RWPE1 (cell line): ENCODE data around the gene NUDT5.
"Not testable (repeated sequence)": the region's sequence is repeated elsewhere in the genome, so short reads cannot be mapped to it uniquely, and the experiment has no call there.

Experiments used
- CTCF ChIA-PET: fragments of 350-600 bp; sonication (Branson Sonifier 250); formaldehyde crosslinking; extraction: SDS; loops from one replicate; lab custom pipeline; 2021; lab: Yijun Ruan, JAX
- POLR2A ChIA-PET: fragments of 400-600 bp; formaldehyde crosslinking; extraction: SDS; loops from one replicate; lab custom pipeline; 2020; ENCODE audit warnings: antibody characterized with exemption; ENCODE audit not compliant: low non-redundant PET; lab: Yijun Ruan, JAX
- DNase-seq: peaks from one replicate; pipeline ENCODE4 v3.0.0; 2012; ENCODE audit warnings: low spot score
- H3K27ac ChIP-seq: fragments of 450-650 bp; 2 replicates; pipeline ENCODE4 v1.5.1; 2017
- TF ChIP-seq, protein P1 (sequence below): fragments of 450-650 bp; conservative IDR thresholded peaks from 2 replicates; pipeline ENCODE4 v1.5.1; 2017; ENCODE audit warnings: low read depth, mild to moderate bottlenecking

Gene NUDT5

DNA sequence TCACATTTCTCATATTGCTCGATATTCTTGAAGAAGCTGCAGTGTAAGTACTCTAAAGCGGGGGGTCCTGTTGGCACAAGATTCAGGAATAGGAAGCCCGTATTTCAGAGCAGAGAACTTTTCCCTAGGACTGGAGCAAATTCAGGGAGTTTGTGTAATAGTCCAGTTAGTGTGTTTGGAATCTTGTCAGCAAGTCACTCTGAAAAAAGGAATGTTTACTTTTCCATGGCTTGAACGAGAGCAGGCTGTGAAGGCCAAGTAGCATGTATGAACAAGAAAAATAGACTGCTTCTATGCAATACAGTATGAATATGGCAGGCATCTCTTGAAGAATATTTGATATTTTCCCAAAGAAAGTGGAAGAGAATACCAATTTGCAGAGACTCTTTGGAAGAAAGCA is 40.1 kb upstream of the NUDT5 start:
- ChIA-PET CTCF (no interaction called here), POLR2A (no interaction called here)
- no peak overlapping the region for H3K27ac ChIP-seq
- DNase-seq = no peak
- TF ChIP-seq, protein P1, sequence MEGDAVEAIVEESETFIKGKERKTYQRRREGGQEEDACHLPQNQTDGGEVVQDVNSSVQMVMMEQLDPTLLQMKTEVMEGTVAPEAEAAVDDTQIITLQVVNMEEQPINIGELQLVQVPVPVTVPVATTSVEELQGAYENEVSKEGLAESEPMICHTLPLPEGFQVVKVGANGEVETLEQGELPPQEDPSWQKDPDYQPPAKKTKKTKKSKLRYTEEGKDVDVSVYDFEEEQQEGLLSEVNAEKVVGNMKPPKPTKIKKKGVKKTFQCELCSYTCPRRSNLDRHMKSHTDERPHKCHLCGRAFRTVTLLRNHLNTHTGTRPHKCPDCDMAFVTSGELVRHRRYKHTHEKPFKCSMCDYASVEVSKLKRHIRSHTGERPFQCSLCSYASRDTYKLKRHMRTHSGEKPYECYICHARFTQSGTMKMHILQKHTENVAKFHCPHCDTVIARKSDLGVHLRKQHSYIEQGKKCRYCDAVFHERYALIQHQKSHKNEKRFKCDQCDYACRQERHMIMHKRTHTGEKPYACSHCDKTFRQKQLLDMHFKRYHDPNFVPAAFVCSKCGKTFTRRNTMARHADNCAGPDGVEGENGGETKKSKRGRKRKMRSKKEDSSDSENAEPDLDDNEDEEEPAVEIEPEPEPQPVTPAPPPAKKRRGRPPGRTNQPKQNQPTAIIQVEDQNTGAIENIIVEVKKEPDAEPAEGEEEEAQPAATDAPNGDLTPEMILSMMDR = no peak

DNA sequence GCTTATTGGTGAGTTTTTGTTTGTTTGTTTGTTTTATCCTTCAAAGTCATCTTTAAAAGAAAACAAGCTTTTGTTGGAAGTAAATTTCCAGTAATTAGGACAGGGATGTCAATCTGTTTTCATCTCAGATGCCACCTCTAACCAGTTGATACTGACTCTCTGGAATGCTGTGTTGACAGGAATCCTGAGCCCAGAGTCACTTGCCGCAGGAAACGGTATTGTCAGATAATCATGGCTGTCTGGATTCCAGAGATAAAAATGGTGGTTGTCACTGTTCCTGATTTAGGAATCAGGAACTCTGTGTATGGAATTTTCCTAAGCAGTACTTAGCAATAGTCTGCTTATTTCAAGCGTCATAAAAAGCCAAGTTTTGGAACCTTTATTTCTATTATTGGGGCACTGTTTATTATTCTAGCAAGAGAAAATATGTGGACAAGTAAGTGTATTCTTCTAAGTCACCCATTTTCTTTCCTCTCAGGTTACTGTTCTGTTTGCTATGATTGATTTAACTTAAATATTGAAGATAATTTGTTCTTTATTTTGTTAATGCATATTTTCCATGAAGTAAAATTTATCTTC is 39.5 kb upstream of the NUDT5 start:
- DNase-seq = no peak

DNA sequence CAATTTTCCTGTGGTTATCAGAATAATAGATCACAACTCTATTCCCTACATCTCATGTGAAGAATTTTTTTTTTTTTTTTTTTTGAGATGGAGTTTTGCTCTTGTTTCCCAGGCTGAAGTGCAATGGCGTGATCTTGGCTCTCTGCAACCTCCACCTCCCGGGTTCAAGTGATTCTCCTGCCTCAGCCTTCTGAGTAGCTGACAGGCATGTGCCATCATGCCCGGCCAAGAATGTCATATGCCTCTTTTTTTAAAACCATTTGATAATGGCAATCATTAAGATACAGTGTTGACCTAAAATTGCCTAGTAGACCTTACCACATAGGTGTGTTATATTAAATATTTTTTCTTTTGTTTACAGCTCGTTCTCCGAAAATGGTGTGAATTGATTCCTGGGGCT is 39.0 kb upstream of the NUDT5 start:
- POLR2A ChIA-PET, CTCF ChIA-PET, H3K27ac ChIP-seq, DNase-seq: not testable (repeated sequence)

More for the DNA sequence above, 39.5 kb upstream of the NUDT5 start:
- TF ChIP-seq, protein P1 = no peak
- ChIA-PET POLR2A (no interaction called here), CTCF (no interaction called here)
- no peak overlapping the region for H3K27ac ChIP-seq

DNA sequence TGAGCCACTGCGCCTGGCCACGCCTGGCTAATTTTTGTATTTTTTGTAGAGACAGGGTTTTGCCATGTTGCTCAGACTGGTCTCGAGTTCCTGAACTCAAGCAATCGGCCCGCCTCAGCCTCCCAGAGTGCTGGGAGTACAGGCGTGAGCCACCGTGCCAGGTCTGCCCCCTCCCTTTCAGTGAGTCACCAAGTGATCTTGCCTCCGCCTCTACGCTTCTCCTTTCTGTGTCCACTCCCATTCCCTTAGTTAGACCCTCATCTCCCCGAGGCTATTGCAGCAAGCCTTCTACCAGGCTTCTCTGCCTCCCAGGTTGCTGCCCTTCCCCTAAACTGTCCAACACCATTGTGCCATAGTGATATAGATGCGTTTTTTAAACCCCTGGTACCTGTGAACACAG is 33.2 kb upstream of the NUDT5 start:
- H3K27ac ChIP-seq = peak overlapping the region; percentile 3; the same call in 1 of the 2 replicates
- POLR2A ChIA-PET = no interaction called here
- CTCF ChIA-PET = no interaction called here
- no peak for DNase-seq
- TF ChIP-seq, protein P1 = no peak

DNA sequence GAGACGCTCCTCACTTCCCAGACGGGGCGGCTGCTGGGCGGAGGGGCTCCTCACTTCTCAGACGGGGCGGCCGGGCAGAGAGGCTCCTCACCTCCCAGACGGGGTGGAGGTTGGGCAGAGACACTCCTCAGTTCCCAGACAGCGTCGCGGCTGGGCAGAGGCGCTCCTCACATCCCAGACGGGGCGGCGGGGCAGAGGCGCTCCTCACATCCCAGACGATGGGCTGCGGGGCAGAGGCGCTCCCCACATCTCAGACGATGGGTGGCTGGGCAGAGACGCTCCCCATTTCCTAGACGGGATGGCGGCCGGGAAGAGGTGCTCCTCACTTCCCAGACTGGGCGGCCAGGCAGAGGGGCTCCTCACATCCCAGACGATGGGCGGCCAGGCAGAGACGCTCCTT is 30.7 kb upstream of the NUDT5 start:
- H3K27ac ChIP-seq, CTCF ChIA-PET, DNase-seq, POLR2A ChIA-PET: not testable (repeated sequence)

DNA sequence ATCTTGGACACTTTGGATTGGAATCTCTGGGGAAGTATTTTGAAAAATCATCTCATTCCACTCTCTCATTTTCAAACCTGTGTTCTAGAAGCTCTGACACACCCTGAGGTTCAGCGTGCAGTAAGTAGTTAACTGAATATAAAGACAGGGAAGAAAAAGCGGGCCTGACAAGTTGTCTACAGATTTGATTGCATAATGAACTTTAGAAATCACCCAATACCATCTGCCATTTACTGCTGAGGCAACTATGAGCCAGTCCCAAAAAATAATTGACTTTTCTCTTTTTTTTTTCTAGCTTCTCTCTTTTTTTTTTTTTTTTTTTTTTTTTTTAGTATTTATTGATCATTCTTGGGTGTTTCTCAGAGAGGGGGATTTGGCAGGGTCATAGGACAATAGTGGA is 29.8 kb upstream of the NUDT5 start:
- no peak overlapping the region for H3K27ac ChIP-seq
- DNase-seq = no peak
- TF ChIP-seq, protein P1 = no peak
- ChIA-PET CTCF (no interaction called here), POLR2A (no interaction called here)

DNA sequence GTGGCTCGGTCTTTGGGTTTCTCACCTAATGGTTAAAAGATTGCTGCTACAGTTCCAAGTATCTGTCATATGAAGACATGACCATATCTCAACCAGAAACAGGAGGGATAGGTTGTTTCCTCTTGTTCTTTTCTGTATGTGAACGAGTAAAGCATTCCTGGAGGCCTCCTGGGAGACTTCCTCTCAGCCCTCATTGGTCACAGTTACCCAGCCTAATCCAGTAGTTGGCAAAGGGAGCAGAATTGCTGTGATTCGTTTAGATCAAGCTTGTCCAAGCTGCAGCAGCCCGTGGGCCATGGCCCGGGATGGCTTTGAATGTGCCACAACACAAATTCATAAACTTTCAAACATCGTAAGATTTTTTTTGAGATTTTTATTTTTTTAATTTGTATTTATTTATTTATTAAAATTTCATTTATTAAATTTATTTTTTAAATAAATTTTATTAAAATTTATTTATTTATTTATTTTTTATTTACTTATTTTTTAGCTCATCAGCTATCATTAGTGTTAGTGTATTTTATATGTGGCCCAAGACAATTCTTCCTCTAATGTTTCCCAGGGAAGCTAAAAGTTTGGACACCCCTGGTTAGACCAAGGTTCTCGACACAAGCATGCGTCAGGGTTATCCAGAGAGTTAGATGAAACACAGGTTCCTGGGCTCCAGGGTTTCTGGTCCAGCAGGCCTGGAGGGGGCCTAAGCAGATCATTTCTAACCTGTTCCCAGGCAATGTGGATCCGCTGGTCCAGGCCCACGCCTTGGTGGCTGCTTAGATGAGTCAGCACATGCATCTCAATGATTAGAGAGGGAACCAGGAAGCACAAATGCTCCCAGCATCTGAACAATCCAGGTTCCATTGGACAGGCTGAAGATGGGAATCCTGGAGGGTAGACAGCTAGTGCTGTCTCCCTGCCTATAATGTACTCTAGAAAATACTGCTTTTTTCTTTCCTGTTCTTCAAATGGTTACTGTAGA is 25.9 kb upstream of the NUDT5 start:
- TF ChIP-seq, protein P1 = no peak
- peak; percentile 12 for DNase-seq
- CTCF ChIA-PET = interaction anchor here (0.6 kb wide), 1 partner anchor 1081 kb away, joined by 3 read pairs; no protein-coding TSS in a partner anchor
- peak overlapping the region; percentile 54 for H3K27ac ChIP-seq
- POLR2A ChIA-PET = interaction anchor here (0.6 kb wide), 1 partner anchor 16 kb away, joined by 7 read pairs; no protein-coding TSS in a partner anchor
